DMS79 treated with DMSO at 0.1 percent for 48 hours (cell line): ENCODE measurements around the gene OSBP2.

Experiments used
- DNase-seq: peaks from one replicate; lab custom pipeline; 2025; lab: John Stamatoyannopoulos, UW

The OSBP2 gene, protein sequence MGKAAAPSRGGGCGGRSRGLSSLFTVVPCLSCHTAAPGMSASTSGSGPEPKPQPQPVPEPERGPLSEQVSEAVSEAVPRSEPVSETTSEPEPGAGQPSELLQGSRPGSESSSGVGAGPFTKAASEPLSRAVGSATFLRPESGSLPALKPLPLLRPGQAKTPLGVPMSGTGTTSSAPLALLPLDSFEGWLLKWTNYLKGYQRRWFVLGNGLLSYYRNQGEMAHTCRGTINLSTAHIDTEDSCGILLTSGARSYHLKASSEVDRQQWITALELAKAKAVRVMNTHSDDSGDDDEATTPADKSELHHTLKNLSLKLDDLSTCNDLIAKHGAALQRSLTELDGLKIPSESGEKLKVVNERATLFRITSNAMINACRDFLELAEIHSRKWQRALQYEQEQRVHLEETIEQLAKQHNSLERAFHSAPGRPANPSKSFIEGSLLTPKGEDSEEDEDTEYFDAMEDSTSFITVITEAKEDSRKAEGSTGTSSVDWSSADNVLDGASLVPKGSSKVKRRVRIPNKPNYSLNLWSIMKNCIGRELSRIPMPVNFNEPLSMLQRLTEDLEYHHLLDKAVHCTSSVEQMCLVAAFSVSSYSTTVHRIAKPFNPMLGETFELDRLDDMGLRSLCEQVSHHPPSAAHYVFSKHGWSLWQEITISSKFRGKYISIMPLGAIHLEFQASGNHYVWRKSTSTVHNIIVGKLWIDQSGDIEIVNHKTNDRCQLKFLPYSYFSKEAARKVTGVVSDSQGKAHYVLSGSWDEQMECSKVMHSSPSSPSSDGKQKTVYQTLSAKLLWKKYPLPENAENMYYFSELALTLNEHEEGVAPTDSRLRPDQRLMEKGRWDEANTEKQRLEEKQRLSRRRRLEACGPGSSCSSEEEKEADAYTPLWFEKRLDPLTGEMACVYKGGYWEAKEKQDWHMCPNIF

GRCh38 chr22:30694640-30695350 is at the start of gene OSBP2:
Gene OSBP2 (plus strand): TSS chr22:30694874. CDS start chr22:30694910, 36 bp downstream.
- DNase-seq = peak; percentile 12

DNA sequence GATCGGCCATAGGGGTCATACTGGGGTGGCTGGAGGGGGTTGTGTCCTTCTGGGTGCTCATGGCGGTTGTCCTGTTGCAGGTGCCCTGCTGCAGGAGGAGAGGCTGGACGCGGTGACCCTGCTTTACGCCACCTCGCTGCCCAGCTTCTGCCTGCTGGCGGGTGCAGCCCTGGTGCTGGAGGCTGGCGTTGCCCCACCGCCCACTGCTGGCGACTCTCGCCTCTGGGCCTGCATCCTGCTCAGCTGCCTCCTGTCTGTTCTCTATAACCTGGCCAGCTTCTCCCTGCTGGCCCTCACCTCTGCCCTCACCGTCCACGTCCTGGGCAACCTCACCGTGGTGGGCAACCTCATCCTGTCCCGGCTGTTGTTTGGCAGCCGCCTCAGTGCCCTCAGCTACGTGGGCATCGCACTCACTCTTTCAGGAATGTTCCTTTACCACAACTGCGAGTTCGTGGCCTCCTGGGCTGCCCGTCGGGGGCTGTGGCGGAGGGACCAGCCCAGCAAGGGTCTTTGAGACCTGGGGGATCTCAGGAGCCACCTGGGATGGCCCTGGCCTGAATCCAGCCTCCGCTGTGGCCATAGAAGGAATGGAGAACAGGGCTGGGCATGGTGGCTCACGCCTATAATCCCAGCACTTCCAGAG is 48.0 kb upstream of the OSBP2 start:
- DNase-seq = no peak

DNA sequence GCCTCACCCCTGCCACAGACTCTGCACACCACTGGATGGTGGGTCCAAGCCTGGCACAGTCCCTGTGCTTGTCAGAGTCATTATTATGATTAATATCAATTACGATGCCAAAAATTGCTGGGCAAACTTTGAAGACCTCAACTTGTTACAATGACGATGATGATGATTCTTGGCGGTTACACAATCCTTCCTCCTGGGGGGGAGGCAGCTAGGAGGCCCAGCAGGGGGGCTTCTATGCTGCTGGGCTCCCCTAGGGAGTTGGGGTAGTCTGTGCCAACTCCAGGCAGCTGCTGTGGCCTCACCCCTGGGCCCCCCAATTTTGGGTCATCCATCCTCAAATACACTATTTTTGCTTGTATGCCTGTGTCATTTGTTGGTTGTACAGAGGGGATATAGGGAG is 47.1 kb upstream of the OSBP2 start:
- DNase-seq = no peak

DNA sequence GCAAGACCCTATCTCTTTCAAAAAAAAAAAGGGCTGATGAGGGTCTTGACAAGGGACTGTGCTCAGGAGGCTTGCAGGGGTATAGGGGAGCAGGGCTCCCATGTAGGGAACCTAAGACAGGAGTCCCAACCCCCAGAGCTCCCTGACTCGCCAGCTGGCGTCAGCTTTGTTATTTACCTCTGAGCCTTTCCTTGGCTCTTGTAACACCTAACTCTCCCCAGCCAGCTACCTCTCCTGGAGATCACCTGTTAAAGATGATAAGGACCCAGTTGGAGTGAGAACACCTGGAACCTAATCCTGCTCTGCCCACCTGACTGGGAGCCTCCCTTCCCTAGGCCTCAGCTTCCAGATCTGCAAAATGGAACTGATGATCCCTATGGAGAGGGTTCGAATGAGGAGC is 45.8 kb upstream of the OSBP2 start:
- DNase-seq = no peak

DNA sequence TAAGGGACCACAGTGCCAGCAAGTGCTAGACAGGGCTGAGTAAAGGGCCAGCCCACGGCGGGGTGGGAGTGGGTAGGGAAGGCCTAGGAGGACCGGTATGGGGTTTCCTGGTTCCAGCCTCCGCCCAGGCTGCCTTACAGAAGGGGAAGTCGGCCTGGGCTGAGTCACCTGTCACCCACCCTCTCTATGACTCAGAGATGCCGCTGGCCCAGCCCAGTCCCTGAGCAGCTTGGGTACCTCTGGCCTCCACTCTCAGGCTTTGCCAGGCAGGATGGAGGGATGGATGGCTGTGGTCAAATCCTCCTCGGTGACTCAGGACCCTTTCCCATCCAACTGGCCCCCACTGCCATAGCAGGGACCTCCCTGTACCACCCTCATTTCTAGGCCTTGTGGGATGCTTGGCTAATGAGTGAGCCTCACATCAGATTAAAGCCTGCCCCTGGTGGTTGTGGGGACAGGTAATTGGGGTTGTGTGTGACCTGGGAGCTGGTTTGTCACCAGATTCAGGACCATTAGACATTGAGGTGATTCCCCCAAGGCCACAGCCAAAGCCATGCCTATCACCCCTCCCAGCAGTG is 45.2 kb upstream of the OSBP2 start:
- DNase-seq = no peak

DNA sequence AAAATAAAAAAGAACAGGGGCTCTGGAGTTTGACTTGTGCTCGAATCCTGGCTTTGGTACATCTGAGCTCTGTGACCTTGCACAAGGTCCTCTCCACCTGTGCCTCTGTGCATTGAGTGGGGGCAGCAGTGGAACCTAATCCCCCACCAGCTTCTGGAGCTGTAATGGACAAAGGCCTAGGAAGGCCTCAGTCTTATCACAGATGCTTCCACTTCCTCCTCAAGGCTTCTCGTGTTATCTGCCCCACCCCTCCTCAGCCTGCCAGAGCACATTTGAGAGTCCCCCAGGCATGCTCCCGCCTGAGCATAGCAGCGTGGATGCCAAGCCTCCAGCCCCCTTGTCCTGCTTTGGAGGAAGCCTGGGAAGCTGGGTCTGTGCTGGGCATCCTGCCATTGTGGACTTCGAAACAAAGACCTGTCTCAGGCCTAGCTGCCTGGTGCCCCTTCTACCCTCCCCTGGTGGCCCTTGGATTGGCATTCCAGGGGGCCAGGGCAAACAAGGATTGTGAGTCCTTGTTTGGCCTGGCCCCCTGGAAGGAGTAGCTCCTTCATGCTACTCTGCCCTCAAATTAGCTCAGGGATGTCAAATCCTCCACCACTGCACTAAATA is 44.1 kb upstream of the OSBP2 start:
- peak; percentile 49 for DNase-seq

DNA sequence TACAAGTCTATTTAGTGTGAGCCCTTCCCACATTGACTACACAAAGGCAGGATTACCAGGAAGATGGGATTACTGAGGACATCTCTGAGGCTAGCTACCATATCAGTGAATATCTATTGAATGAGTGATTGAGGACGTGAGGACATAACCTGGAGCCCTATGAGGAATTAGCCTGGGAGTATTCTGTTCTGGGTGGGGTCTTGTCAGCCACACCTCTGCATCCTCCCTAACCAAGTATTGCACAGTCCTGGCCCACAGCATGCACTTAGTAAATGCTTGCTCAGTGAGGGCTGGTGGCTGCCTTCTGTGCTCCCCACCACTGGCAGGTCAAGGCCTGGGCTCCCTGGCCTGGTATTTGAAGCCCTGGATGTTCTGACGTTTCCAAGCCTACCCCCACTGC is 41.8 kb upstream of the OSBP2 start:
- no peak for DNase-seq

GRCh38 chr22:30654361-30654760 is 40.3 kb upstream of the OSBP2 start:
- no peak for DNase-seq

- no peak for DNase-seq
These were observed 39.1 kb upstream of the OSBP2 start for GRCh38 chr22:30655532-30655931.

- DNase-seq = no peak
These were observed 32.6 kb upstream of the OSBP2 start for GRCh38 chr22:30662040-30662439.

GRCh38 chr22:30664798-30665197 is 29.9 kb upstream of the OSBP2 start:
- DNase-seq = no peak

- no peak for DNase-seq
These were observed 29.4 kb upstream of the OSBP2 start for GRCh38 chr22:30665266-30665665.

GRCh38 chr22:30665786-30666185 is 28.9 kb upstream of the OSBP2 start:
- no peak for DNase-seq

- DNase-seq = no peak
These were observed 27.6 kb upstream of the OSBP2 start for GRCh38 chr22:30667107-30667493.

GRCh38 chr22:30667494-30668385 is 26.9 kb upstream of the OSBP2 start, which contains the start of gene DUSP18:
Gene DUSP18 (minus strand): TSS chr22:30667875. CDS start chr22:30664003, 3,872 bp downstream.
- peak; percentile 61 for DNase-seq

DNA sequence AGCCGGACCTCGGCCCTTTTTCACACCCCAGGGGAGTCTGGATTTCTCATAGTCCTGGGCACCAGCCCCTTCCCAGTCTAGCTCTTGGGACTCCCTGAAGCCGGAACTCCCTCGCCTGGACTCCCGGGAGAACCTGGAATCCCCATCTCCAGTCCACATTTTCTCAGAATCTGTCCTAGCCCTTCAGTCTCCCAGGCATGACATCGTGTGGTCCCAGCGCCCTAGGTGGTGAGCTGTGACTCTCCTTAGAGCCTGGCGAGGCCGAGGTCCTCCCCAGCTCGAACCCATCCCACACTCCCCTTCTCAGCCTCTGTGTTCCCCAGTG is 26.3 kb upstream of the OSBP2 start:
- no peak for DNase-seq

- DNase-seq = no peak
These were observed 23.6 kb upstream of the OSBP2 start for GRCh38 chr22:30671071-30671470.

GRCh38 chr22:30673136-30673535 is 21.5 kb upstream of the OSBP2 start:
- DNase-seq = no peak

GRCh38 chr22:30674482-30674881 is 20.2 kb upstream of the OSBP2 start:
- DNase-seq = no peak

DNA sequence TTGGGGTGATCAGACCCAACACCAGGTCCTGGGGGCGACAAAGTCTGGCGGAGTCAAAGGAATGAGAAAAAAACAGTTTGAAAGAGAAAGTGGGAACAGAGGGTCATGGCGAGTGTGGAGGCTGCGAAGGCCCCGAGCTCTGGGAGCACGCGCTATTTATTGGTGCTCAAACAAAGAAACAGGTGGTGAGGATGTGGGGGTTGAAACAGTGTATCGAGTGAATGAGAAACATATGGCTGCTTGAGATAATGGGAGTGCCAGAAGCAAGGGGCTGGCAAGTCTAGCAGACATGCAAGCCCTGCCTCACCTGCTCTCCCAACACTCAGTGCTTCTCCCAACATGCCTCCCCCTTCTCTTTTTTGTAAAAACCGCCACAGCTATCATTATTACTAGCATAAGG is 19.2 kb upstream of the OSBP2 start:
- no peak for DNase-seq
